Bronchial epithelial cell (primary cell): ENCODE data around the gene PPP4R2. TPM values are rescaled to one million over a fixed set of nuclear protein-coding genes. Genes with fewer than 3 reads are reported as not detected.

Experiments
- DNase-seq: peaks from one replicate; pipeline ENCODE4 v3.0.0-alpha.2; 2010; ENCODE audit warnings: low read depth
- FAIRE-seq: peaks from 2 replicates; lab custom pipeline; 2011; peaks lifted over from hg19 to GRCh38; lab: Jason Lieb, UNC
- H3K27me3 ChIP-seq: 2 replicates; pipeline ENCODE4 v1.5.1; 2011; ENCODE audit warnings: low read length; ENCODE audit not compliant: control insufficient read depth, insufficient read depth
- H3K36me3 ChIP-seq: 2 replicates; pipeline ENCODE4 v1.5.1; 2011; ENCODE audit warnings: low read length; ENCODE audit not compliant: control insufficient read depth, insufficient read depth
- H3K4me3 ChIP-seq: 2 replicates; pipeline ENCODE4 v1.5.1; 2011; ENCODE audit warnings: mild to moderate bottlenecking, low read depth, low read length, control low read depth
- total RNA-seq: library from RNA; depleted of rRNA; stranded (reverse); fragments of >200 nt; gene quantifications from 2 replicates; pipeline ENCODE4 v1.2.1, GENCODE V29; 2014
- TF ChIP-seq, protein P1 (sequence below): IDR thresholded peaks from 2 replicates; pipeline ENCODE4 v1.5.1; 2011; ENCODE audit warnings: mild to moderate bottlenecking, moderate library complexity, low read length, control low read depth, inconsistent platforms; ENCODE audit not compliant: insufficient read depth, severe bottlenecking

The PPP4R2 gene
- total RNA-seq, 1 donor from 2014 or later = 82.1 TPM

DNA sequence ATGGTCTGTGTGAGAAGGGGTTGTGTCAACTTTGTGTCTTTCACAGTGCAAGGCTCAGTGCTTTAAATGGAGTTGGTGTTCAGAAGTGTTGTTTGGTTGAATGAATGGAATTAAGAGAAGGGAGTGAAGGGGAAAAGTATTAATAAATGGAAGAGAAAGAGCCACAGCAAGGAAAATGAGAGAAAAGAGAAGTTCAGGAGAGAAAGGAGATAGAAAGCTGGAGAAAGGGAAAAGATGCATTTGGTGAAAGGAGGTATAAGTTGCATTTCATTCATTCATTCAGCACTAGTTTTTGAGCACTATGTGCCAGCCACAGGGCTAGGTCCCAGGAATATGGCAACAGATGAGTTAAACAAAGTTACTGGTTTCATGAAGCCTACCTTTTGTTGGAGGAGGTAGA lies 34.3 kb upstream of the PPP4R2 start:
- H3K27me3 ChIP-seq = no peaks in the 10 kb centered on the region
- H3K4me3 ChIP-seq = no peak overlapping the region
- no peaks in the 10 kb centered on the region for H3K36me3 ChIP-seq
- TF ChIP-seq, protein P1, sequence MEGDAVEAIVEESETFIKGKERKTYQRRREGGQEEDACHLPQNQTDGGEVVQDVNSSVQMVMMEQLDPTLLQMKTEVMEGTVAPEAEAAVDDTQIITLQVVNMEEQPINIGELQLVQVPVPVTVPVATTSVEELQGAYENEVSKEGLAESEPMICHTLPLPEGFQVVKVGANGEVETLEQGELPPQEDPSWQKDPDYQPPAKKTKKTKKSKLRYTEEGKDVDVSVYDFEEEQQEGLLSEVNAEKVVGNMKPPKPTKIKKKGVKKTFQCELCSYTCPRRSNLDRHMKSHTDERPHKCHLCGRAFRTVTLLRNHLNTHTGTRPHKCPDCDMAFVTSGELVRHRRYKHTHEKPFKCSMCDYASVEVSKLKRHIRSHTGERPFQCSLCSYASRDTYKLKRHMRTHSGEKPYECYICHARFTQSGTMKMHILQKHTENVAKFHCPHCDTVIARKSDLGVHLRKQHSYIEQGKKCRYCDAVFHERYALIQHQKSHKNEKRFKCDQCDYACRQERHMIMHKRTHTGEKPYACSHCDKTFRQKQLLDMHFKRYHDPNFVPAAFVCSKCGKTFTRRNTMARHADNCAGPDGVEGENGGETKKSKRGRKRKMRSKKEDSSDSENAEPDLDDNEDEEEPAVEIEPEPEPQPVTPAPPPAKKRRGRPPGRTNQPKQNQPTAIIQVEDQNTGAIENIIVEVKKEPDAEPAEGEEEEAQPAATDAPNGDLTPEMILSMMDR = no peak
- DNase-seq (no peak), FAIRE-seq (no peak)

DNA sequence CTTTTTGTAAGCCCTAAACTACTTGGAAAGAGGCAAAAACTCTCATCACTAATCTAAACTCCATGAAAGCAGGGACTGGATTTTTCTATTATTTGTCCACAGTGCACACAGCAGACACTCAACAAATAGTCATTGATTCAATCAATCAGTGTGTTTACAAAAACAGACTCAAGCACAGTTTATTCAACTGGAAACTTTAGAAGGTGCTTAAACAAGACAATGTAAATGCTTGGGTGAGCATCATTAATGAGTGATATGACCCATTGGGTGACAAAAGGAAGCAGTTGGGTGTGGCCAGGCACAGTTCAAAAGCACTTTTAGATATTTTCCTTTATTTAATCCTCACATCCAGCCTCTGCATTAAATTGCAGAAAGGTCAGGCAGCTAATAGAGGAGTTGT lies 32.0 kb upstream of the PPP4R2 start:
- no peak overlapping the region for H3K4me3 ChIP-seq
- TF ChIP-seq, protein P1 = no peak
- no peaks in the 10 kb centered on the region for H3K36me3 ChIP-seq
- FAIRE-seq (no peak), DNase-seq (no peak)
- no peaks in the 10 kb centered on the region for H3K27me3 ChIP-seq

DNA sequence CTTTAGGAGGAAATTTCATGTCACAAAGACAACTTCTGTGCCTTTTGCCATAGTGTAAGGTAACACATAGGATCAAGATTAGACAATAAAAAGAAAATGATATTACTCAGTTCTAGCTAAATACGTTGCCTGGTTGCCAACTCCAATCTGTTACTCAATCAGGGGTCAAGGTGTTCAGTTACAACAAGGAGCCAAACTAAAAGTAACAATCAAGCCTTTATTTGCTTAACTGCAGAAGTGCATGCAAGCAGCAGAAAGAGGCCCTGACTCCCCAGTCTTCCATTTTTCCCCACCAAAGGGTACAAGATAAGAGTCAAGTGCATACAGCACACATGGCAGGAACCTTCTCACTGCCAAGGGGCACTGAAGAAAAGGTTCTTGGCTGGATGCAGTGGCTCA lies 28.3 kb upstream of the PPP4R2 start:
- no peak overlapping the region for H3K4me3 ChIP-seq
- DNase-seq (no peak), FAIRE-seq (no peak)
- H3K27me3 ChIP-seq = no peaks in the 10 kb centered on the region
- TF ChIP-seq, protein P1 = no peak
- H3K36me3 ChIP-seq = no peaks in the 10 kb centered on the region

DNA sequence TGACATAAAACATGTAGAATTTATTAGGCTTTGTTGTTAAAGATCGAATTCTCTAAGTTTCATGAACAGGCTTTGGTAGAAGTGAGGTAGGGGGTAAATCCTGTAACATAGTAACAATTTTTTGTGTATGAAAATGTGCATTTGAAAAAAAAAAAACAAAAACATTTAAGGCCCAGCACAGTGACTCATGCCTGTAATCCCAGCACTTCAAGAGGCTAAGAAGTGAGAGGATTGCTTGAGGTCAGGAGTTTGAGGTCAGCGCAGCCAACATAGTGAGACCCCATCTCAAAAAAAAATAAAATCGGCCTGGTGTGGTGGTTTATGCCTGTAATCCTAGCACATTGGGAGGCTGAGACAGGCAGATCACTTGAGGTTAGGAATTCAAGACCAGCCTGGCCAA lies 26.8 kb upstream of the PPP4R2 start:
- Histone ChIP-seq H3K27me3 (no peaks in the 10 kb centered on the region), H3K4me3 (no peak overlapping the region), H3K36me3 (no peaks in the 10 kb centered on the region)
- no peak for FAIRE-seq
- TF ChIP-seq, protein P1 = no peak
- no peak for DNase-seq

DNA sequence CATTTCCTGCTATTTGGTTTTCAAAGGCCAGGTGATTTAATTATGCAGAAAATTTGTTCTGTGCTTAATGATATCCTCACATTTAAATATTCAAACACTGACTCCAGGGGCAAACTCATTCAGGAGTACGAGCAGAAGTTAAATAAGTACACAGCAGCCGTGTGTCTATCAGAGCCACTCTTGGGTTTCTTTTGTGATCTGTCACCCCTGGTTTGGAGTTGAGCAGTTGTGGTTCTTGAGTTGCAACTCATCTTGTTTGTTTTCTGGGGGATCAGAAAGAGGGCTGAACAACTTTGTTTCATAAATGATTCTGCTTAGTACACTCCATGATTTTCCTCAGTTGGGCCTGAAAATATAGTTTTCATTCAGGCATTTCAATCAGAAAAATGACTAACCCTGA lies 25.7 kb upstream of the PPP4R2 start:
- TF ChIP-seq, protein P1 = no peak
- no peak for DNase-seq
- FAIRE-seq = no peak

DNA sequence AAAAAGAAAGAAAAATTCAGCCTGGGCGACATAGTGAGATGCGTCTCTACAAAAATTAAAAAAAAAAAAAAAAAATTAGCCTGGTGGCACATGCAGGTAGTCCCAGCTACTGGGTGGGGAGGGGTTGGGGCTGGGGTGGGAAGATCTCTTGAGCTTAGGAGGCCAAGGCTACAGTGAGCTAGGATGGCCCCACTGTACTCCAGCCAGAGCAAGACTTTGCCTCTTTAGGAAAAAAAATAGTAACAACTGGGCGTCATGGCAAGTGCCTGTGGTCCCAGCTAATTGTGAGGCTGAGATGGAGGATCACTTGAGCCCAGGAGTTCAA lies 23.9 kb upstream of the PPP4R2 start:
- no peak for DNase-seq
- no peaks in the 10 kb centered on the region for H3K36me3 ChIP-seq
- TF ChIP-seq, protein P1 = no peak
- no peak overlapping the region for H3K4me3 ChIP-seq
- FAIRE-seq = no peak
- H3K27me3 ChIP-seq = no peaks in the 10 kb centered on the region

More for the DNA sequence above, 25.7 kb upstream of the PPP4R2 start:
- Histone ChIP-seq H3K36me3 (no peaks in the 10 kb centered on the region), H3K4me3 (no peak overlapping the region), H3K27me3 (no peaks in the 10 kb centered on the region)
